HG02571 (cell line): ENCODE measurements around the gene NOG.
A peak's percentile ranks its signal among the peaks of the same experiment; 100 is the strongest.

ENCODE experiments used
- ATAC-seq: cut with Tn5 transposase; IDR thresholded peaks from one replicate; pipeline ENCODE4 v1.9.1; 2021; ENCODE audit warnings: mild to moderate bottlenecking, moderate library complexity; ENCODE audit not compliant: unreplicated experiment

Gene NOG

GRCh38 chr17:56593646-56594319, at the start of gene NOG:
NOG (plus strand) TSS chr17:56593699; CDS start chr17:56594224, 525 bp downstream.
- peak; percentile 43 for ATAC-seq

- ATAC-seq = no peak
These were observed 48.4 kb upstream of the NOG start for GRCh38 chr17:56545106-56545505.

- no peak for ATAC-seq
These were observed 47.6 kb upstream of the NOG start for GRCh38 chr17:56545930-56546329.

DNA sequence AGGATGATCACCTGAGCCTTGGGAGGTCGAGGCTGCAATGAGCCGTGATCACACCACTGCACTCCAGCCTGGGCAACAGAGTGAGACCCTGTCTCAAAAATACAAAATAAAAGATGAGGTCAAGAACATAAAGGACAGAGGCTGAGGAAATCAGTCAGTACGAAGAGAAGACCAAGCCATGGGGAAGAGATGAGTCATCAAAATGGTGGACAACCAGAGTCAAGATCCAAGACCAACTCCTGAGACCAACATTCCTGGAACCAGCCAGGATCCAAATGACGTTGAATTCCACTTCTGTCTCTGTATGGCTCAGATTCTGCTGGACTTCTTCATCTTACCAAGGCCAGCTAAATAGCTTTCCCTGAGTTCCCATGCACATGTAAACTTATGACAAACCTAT, 44.8 kb upstream of the NOG start:
- no peak for ATAC-seq

GRCh38 chr17:56549501-56549900, 44.0 kb upstream of the NOG start:
- ATAC-seq = no peak

DNA sequence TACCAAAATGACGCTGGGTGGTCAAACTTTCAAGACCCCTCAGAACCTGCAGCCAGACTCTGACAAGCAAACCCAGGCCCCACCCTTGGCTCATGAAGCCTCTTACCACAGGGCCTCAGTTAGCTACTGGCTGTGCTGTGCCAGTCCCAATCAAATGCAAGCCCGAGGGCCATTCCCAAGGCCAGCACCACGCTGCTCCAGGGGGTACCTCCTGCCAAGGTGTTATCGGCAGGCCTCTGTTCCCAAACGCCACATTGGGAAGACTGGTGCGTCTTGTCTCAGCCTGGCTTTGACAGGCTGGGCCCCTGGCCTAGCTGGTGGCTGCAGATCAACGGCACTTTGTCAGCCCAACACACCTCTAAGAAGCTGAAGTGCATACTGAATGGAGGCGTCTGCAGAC, 35.8 kb upstream of the NOG start:
- ATAC-seq = no peak

DNA sequence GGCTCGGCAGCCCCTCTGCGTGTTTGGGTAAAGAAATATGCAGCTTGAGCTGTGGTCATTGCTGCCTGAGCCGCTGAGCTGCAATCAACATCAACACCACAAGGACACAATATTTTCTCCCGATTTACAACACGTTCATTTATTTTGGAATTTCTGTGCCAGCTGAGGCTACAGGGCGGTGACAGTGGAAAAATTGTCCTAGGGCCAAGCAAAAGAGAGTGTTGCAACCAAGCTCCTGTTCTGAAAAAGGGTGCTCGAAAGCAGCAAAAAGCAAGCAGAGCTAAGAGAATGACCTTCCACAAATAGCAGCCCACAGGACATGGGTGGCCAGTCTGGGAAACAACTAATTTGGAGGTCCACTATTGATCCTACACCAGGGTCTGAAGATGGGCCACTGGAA, 35.4 kb upstream of the NOG start:
- no peak for ATAC-seq

DNA sequence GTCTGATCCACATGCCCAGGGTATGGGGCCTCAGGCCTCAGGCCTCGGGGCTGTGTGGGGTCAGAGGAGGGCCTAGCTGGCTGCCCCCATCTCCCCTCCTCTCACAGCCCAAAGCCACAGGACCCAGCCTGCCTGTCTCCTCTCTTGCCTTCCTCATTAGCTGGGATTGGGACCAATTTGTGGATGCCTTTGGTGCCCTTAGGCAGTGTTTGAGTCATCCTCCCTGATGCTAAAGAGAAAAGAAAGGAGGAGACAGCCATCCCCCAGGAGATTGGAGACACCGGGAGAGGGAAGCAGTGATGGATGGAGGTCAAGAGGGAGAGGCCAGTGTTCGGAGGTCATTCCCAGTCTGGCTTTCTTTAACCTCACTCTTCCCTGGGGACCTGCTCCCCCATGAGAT, 23.3 kb upstream of the NOG start:
- ATAC-seq = no peak

DNA sequence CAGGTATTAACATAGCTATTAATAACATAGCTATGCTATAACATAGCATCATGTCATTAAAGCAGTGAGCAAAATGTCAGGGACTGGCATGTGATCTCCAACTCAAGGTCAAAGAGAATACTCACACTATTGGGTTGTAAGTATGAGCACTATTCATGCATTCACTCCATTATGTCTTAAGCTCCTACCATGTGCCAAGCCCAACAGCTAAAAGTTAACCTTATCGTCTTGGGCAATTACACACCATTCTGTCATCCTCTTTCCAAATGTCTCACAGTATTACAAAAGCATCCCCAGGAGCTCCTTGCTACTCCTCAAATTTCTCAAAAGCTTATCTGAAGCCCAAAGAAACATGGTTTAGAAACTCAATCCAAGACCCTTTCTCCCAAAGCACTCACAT, 22.0 kb upstream of the NOG start:
- ATAC-seq = no peak

DNA sequence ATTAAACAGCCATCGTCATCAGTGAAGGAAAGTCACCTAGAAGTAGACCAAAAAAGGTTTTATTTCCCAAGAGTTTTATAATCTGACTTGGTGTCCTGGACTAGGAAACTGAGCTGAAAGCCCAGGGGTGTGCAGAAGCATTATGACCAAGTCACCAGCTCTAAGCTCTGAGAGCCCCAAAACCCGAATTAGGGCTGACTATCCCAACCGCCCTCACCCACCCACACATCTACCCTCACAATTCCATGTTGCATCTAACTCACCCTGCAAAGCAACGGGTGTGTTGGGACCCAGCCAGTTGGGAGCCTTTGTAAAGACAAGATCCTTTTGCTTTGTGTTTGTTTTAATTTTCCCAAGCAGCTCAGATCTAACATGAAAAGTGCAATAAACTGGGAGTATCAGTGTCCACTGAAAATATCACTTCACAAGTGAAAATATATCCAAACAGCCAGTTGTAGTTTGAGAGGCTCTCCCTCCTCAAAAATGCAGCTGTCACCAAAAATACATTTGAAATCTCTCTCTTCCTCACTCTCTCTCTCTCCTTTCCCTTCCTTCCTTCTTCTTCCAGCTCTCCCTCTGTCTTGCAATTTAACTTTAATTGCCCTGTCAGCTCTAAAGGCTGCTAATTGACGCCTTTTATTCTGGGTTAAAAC, 16.2 kb upstream of the NOG start:
- no peak for ATAC-seq

- no peak for ATAC-seq
These were observed 15.7 kb upstream of the NOG start for GRCh38 chr17:56577843-56578204.

- ATAC-seq = no peak
These were observed 11.6 kb upstream of the NOG start for GRCh38 chr17:56581635-56582627.

DNA sequence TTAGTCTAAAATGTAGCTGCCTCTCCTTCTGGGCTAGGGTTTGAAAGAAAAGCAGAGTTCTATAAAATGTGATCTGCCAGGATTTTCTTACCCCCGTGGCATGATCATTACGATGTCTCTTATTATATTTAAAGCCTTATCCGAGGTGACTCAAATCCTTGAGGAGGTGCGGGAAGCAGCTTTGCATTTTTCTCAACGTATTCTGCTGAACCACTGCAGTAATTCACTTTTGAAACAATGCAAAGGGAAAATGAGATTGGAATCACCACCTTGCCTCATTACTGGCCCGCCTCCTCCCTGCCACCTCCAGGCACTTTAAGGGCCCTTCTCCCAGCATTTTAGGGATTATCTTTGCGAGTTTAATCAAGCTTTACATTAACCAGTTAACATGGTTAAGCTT, 9.7 kb upstream of the NOG start:
- ATAC-seq = no peak

DNA sequence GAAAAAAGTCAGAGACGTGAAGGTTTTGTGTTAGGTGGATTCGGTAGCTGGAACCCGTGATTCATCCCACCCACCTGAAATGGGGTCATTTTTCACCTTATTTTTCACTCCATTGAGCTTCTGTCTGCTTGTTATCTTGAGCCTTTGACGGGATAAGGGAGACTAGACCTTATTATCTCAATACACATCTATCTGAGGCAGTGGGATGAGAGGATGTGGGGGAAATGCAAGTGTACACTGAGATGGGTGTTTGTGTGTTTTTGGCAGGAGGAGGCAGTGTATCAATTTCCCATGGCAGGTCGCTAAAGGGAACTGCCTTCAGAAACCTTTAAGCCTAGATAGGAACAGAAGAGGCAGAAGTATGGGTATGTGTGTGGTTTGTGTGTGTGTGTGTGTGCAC, 6.2 kb upstream of the NOG start:
- ATAC-seq = no peak

DNA sequence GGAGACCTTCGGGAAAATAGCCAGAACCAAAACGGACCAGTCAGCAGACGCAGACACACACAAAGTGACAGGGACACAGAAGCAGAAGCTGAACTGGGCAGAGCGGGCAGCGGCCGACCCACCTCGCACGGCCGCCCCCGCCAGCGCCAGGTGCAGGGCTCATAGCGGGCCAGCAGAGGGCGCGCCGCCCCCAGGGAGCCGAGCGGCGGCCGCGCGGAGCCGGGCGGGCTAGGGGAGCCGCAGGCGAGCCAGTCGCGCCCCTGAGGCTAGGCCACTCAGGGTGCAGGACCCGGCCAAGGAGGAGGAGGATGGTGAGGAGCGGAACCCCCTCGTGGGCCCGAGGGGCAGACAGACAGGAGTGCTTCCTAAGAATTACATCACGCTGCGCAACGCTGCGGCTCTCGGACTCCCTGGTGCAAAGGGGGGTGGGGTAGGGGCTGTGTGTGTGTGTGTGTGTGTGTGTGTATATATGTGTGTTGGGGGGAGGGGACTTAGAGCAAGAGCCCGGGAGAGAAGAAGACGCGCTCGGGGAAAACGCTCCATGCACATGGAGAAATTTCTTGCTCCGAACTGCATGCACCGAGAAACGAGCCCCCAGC, 913 bp upstream of the NOG start:
- peak; percentile 69 for ATAC-seq

DNA sequence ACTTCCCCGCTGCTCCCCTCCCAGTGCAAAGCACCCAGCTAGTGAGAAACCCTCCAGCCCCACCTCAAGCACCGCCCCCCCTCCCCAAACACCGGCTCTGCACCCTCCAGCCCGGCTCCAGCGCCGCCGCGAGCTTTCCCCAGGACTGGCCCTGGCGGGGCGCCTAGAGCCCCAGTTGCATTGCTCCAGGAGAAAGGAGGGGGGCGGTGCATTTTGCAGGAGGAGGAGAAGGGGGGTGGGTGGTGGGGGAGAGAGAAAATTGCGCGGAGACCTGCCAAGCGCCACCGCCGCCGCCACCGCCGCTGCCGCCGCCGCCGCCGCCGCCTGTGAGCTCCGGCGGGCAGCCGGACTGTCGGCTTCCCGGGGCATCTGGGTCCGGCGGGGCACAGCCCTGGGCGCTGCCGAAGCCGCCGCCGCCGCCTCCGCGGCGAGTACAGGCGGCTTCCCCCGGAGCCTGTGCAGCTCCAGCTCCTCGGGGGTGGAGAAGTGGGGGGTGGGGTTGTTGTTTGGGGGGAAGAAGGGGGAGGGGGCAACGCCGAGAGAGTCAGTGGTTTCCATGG, 333 bp upstream of the NOG start:
- no peak for ATAC-seq

DNA sequence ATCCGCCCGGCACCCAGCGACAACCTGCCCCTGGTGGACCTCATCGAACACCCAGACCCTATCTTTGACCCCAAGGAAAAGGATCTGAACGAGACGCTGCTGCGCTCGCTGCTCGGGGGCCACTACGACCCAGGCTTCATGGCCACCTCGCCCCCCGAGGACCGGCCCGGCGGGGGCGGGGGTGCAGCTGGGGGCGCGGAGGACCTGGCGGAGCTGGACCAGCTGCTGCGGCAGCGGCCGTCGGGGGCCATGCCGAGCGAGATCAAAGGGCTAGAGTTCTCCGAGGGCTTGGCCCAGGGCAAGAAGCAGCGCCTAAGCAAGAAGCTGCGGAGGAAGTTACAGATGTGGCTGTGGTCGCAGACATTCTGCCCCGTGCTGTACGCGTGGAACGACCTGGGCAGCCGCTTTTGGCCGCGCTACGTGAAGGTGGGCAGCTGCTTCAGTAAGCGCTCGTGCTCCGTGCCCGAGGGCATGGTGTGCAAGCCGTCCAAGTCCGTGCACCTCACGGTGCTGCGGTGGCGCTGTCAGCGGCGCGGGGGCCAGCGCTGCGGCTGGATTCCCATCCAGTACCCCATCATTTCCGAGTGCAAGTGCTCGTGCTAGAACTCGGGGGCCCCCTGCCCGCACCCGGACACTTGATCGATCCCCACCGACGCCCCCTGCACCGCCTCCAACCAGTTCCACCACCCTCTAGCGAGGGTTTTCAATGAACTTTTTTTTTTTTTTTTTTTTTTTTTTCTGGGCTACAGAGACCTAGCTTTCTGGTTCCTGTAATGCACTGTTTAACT, 1.0 kb downstream of the NOG start:
- ATAC-seq = no peak

GRCh38 chr17:56595108-56595418, 1.6 kb downstream of the NOG start:
- ATAC-seq = no peak

- no peak for ATAC-seq
These were observed 2.6 kb downstream of the NOG start for GRCh38 chr17:56595831-56596690.
